WTC11 (cell line): ENCODE data around the gene LPP. TPM values are rescaled to one million over a fixed set of nuclear protein-coding genes. Genes with fewer than 3 reads are reported as not detected.

Experiments
- ATAC-seq: fragments of 200-7000 bp; cut with Tn5 transposase; 2 replicates; pipeline ENCODE4 v1.10.0; 2021; ENCODE audit warnings: mild to moderate bottlenecking, moderate library complexity
- CTCF ChIA-PET: fragments of 300-600 bp; sonication (Branson Sonifier 250); formaldehyde crosslinking; loops from one replicate; lab custom pipeline; 2021; ENCODE audit warnings: antibody characterized with exemption; lab: Charles Lee
- POLR2A ChIA-PET: fragments of 350-600 bp; sonication (Branson Sonifier 250); formaldehyde crosslinking; loops from one replicate; lab custom pipeline; 2021; ENCODE audit warnings: antibody characterized with exemption; lab: Charles Lee
- DNase-seq: peaks from one replicate; pipeline ENCODE4 v3.0.0; 2021; ENCODE audit warnings: low spot score
- H3K27ac Mint-ChIP-seq: 2 replicates; pipeline ENCODE4 v1.8.0; 2021; ENCODE audit warnings: mixed read lengths
- H3K27me3 Mint-ChIP-seq: 2 replicates; pipeline ENCODE4 v1.8.0; 2021; ENCODE audit warnings: low read depth, mild to moderate bottlenecking, moderate library complexity, mixed read lengths
- H3K36me3 Mint-ChIP-seq: 2 replicates; pipeline ENCODE4 v1.8.0; 2021; ENCODE audit warnings: mixed read lengths
- H3K4me1 Mint-ChIP-seq: 2 replicates; pipeline ENCODE4 v1.8.0; 2022; ENCODE audit warnings: mixed read lengths
- H3K4me3 Mint-ChIP-seq: 2 replicates; pipeline ENCODE4 v1.8.0; 2021; ENCODE audit warnings: mild to moderate bottlenecking, moderate library complexity, mixed read lengths
- H3K9me3 Mint-ChIP-seq: 2 replicates; pipeline ENCODE4 v1.8.0; 2021; ENCODE audit warnings: mixed read lengths
- CREM ChIP-seq: sonication (generic); formaldehyde crosslinking; IDR thresholded peaks from 2 replicates; pipeline ENCODE4 v1.8.1; 2022; ENCODE audit warnings: mild to moderate bottlenecking, missing genetic modification reagents, moderate library complexity
- ESRRA ChIP-seq: sonication (generic); formaldehyde crosslinking; IDR thresholded peaks from 2 replicates; pipeline ENCODE4 v1.8.1; 2022; ENCODE audit warnings: mild to moderate bottlenecking, missing genetic modification reagents, borderline replicate concordance
- FOXK1 ChIP-seq: sonication (generic); formaldehyde crosslinking; IDR thresholded peaks from 2 replicates; pipeline ENCODE4 v1.8.0; 2022; ENCODE audit warnings: mild to moderate bottlenecking, moderate library complexity, missing genetic modification reagents
- GRHL2 ChIP-seq: fragments of 250-450 bp; sonication (Bioruptor Pico); IDR thresholded peaks from 2 replicates; pipeline ENCODE4 v1.8.0; 2022; ENCODE audit warnings: mild to moderate bottlenecking, moderate library complexity; ENCODE audit not compliant: insufficient replicate concordance, severe bottlenecking
- JUN ChIP-seq: sonication (generic); formaldehyde crosslinking; IDR thresholded peaks from 2 replicates; pipeline ENCODE4 v1.8.0; 2023; ENCODE audit warnings: mild to moderate bottlenecking, missing genetic modification reagents
- KAT7 ChIP-seq: sonication (generic); formaldehyde crosslinking; IDR thresholded peaks from 2 replicates; pipeline ENCODE4 v1.8.1; 2023; ENCODE audit warnings: missing genetic modification reagents, mild to moderate bottlenecking, borderline replicate concordance
- RORB ChIP-seq: fragments of 250-450 bp; sonication (Bioruptor Pico); IDR thresholded peaks from 2 replicates; pipeline ENCODE4 v1.9.0; 2021; ENCODE audit warnings: mild to moderate bottlenecking
- TCF7 ChIP-seq: sonication (generic); formaldehyde crosslinking; IDR thresholded peaks from 2 replicates; pipeline ENCODE4 v1.8.0; 2022; ENCODE audit warnings: mild to moderate bottlenecking, low read depth, missing genetic modification reagents, moderate library complexity
- TEAD1 ChIP-seq: sonication (generic); formaldehyde crosslinking; IDR thresholded peaks from 2 replicates; pipeline ENCODE4 v1.8.0; 2022; ENCODE audit warnings: mild to moderate bottlenecking, missing genetic modification reagents
- USF2 ChIP-seq: sonication (generic); formaldehyde crosslinking; IDR thresholded peaks from 2 replicates; pipeline ENCODE4 v1.8.1; 2023; ENCODE audit warnings: mild to moderate bottlenecking, missing genetic modification reagents, moderate library complexity
- ZNF121 ChIP-seq: sonication (generic); formaldehyde crosslinking; IDR thresholded peaks from 2 replicates; pipeline ENCODE4 v1.8.0; 2023; ENCODE audit warnings: missing genetic modification reagents
- ZNF219 ChIP-seq: sonication (generic); formaldehyde crosslinking; IDR thresholded peaks from 2 replicates; pipeline ENCODE4 v1.8.0; 2023; ENCODE audit warnings: missing genetic modification reagents, mild to moderate bottlenecking, borderline replicate concordance
- ZNF425 ChIP-seq: fragments of 250-450 bp; sonication (Bioruptor Pico); conservative IDR thresholded peaks from 2 replicates; pipeline ENCODE4 v1.9.0; 2021; ENCODE audit warnings: mild to moderate bottlenecking
- ZNF512 ChIP-seq: sonication (generic); formaldehyde crosslinking; IDR thresholded peaks from 2 replicates; pipeline ENCODE4 v1.8.1; 2022; ENCODE audit warnings: missing genetic modification reagents, borderline replicate concordance
- ZSCAN18 ChIP-seq: fragments of 250-450 bp; sonication (Bioruptor Pico); IDR thresholded peaks from 2 replicates; pipeline ENCODE4 v2.1.2; 2022; ENCODE audit warnings: mild to moderate bottlenecking, moderate library complexity
- total RNA-seq: library from RNA; stranded (reverse); gene quantifications from 3 replicates; pipeline ENCODE4 v1.2.3, GENCODE V29; 2021
- TF ChIP-seq, protein P1 (sequence below): sonication (generic); formaldehyde crosslinking; IDR thresholded peaks from 2 replicates; pipeline ENCODE4 v1.8.1; 2023; ENCODE audit warnings: mild to moderate bottlenecking, missing genetic modification reagents, borderline replicate concordance
- TF ChIP-seq, protein P2 (sequence below): sonication (generic); formaldehyde crosslinking; IDR thresholded peaks from 2 replicates; pipeline ENCODE4 v1.8.1; 2023; ENCODE audit warnings: mild to moderate bottlenecking, missing genetic modification reagents, moderate library complexity
- TF ChIP-seq, protein P3 (sequence below): fragments of 250-450 bp; sonication (Bioruptor Pico); IDR thresholded peaks from 2 replicates; pipeline ENCODE4 v1.9.0; 2021; ENCODE audit warnings: mild to moderate bottlenecking
- TF ChIP-seq, protein P4 (sequence below): sonication (generic); formaldehyde crosslinking; IDR thresholded peaks from 2 replicates; pipeline ENCODE4 v1.8.1; 2023; ENCODE audit warnings: mild to moderate bottlenecking, missing genetic modification reagents

Gene LPP
- total RNA-seq, 1 experiment from 2014 or later = 49.6 TPM

DNA sequence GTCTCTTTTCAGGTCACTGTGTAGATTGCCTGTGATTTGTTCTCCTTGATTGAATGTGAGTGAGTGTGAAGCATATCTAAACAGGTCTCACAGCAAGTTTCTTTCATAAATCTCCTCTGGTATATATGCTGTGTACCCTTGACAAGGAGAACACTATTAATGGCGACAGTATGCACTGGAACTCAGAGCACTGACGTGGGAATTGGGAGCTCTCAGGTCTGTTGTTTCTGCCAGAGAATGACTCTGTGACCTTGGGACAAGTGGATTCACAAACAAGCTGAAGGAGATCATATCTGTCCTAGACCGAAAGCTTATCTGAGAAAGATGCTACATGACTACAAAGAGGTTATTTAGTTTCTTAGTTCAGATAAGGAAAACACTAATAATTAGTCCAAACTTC, 691.6 kb downstream of the LPP start:
- ChIA-PET POLR2A (no interaction called here), CTCF (no interaction called here)
- ATAC-seq (no peak), DNase-seq (no peak)
- H3K27ac Mint-ChIP-seq = no peak overlapping the region
- no peaks in the 10 kb centered on the region for H3K27me3 Mint-ChIP-seq
- TF ChIP-seq, protein P1, sequence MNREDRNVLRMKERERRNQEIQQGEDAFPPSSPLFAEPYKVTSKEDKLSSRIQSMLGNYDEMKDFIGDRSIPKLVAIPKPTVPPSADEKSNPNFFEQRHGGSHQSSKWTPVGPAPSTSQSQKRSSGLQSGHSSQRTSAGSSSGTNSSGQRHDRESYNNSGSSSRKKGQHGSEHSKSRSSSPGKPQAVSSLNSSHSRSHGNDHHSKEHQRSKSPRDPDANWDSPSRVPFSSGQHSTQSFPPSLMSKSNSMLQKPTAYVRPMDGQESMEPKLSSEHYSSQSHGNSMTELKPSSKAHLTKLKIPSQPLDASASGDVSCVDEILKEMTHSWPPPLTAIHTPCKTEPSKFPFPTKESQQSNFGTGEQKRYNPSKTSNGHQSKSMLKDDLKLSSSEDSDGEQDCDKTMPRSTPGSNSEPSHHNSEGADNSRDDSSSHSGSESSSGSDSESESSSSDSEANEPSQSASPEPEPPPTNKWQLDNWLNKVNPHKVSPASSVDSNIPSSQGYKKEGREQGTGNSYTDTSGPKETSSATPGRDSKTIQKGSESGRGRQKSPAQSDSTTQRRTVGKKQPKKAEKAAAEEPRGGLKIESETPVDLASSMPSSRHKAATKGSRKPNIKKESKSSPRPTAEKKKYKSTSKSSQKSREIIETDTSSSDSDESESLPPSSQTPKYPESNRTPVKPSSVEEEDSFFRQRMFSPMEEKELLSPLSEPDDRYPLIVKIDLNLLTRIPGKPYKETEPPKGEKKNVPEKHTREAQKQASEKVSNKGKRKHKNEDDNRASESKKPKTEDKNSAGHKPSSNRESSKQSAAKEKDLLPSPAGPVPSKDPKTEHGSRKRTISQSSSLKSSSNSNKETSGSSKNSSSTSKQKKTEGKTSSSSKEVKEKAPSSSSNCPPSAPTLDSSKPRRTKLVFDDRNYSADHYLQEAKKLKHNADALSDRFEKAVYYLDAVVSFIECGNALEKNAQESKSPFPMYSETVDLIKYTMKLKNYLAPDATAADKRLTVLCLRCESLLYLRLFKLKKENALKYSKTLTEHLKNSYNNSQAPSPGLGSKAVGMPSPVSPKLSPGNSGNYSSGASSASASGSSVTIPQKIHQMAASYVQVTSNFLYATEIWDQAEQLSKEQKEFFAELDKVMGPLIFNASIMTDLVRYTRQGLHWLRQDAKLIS (CRISPR knock-in tag) = no peak
- TF ChIP-seq, protein P2, sequence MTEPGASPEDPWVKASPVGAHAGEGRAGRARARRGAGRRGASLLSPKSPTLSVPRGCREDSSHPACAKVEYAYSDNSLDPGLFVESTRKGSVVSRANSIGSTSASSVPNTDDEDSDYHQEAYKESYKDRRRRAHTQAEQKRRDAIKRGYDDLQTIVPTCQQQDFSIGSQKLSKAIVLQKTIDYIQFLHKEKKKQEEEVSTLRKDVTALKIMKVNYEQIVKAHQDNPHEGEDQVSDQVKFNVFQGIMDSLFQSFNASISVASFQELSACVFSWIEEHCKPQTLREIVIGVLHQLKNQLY (CRISPR knock-in tag) = no peak
- TF ChIP-seq GRHL2 (CRISPR knock-in tag) (no peak), JUN (no peak), FOXK1 (CRISPR knock-in tag) (no peak), RORB (no peak), TCF7 (CRISPR knock-in tag) (no peak), ESRRA (CRISPR knock-in tag) (no peak)
- no peaks in the 10 kb centered on the region for H3K4me1 Mint-ChIP-seq
- H3K4me3 Mint-ChIP-seq = no peak overlapping the region
- no peaks in the 10 kb centered on the region for H3K9me3 Mint-ChIP-seq
- H3K36me3 Mint-ChIP-seq = no peaks in the 10 kb centered on the region

DNA sequence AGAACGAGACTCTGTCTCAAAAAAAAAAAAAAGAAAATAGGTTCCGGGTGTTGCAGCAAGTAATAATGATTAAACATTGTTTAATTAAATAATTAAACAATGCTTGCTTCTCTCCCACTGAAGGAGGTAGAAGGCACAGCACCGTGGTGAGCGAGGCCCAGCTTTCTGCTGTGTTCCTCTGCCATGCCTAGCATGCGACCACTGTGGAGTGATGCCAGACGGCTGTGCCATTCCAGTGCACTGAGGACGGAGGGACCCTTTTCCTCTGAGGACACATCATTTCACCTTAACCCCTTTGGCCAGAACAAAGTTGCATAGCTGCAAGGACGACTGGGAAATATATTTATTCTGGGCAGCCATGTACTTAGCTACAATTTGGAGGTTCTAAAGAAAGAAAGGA, 695.0 kb downstream of the LPP start:
- DNase-seq = no peak
- Mint-ChIP-seq H3K4me3 (no peak overlapping the region), H3K27ac (no peak overlapping the region), H3K27me3 (no peaks in the 10 kb centered on the region), H3K4me1 (no peaks in the 10 kb centered on the region), H3K36me3 (no peaks in the 10 kb centered on the region), H3K9me3 (no peaks in the 10 kb centered on the region)
- ChIA-PET CTCF (no interaction called here), POLR2A (no interaction called here)
- no peak for ATAC-seq
- TF ChIP-seq KAT7 (CRISPR knock-in tag) (no peak), ZNF219 (no peak), ZSCAN18 (no peak), USF2 (CRISPR knock-in tag) (no peak), ZNF121 (CRISPR knock-in tag) (no peak), CREM (CRISPR knock-in tag) (no peak), RORB (no peak), TEAD1 (no peak), ZNF512 (CRISPR knock-in tag) (no peak), ZNF425 (no peak)
- TF ChIP-seq, protein P3, sequence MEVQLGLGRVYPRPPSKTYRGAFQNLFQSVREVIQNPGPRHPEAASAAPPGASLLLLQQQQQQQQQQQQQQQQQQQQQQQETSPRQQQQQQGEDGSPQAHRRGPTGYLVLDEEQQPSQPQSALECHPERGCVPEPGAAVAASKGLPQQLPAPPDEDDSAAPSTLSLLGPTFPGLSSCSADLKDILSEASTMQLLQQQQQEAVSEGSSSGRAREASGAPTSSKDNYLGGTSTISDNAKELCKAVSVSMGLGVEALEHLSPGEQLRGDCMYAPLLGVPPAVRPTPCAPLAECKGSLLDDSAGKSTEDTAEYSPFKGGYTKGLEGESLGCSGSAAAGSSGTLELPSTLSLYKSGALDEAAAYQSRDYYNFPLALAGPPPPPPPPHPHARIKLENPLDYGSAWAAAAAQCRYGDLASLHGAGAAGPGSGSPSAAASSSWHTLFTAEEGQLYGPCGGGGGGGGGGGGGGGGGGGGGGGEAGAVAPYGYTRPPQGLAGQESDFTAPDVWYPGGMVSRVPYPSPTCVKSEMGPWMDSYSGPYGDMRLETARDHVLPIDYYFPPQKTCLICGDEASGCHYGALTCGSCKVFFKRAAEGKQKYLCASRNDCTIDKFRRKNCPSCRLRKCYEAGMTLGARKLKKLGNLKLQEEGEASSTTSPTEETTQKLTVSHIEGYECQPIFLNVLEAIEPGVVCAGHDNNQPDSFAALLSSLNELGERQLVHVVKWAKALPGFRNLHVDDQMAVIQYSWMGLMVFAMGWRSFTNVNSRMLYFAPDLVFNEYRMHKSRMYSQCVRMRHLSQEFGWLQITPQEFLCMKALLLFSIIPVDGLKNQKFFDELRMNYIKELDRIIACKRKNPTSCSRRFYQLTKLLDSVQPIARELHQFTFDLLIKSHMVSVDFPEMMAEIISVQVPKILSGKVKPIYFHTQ (CRISPR knock-in tag) = no peak
- TF ChIP-seq, protein P4, sequence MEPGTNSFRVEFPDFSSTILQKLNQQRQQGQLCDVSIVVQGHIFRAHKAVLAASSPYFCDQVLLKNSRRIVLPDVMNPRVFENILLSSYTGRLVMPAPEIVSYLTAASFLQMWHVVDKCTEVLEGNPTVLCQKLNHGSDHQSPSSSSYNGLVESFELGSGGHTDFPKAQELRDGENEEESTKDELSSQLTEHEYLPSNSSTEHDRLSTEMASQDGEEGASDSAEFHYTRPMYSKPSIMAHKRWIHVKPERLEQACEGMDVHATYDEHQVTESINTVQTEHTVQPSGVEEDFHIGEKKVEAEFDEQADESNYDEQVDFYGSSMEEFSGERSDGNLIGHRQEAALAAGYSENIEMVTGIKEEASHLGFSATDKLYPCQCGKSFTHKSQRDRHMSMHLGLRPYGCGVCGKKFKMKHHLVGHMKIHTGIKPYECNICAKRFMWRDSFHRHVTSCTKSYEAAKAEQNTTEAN (CRISPR knock-in tag) = no peak
